GM13976 (cell line): ENCODE data around the gene YWHAQ.

ENCODE experiments used
- DNase-seq: peaks from one replicate; pipeline ENCODE4 v3.0.0; 2012; ENCODE audit warnings: low spot score
- CTCF ChIP-seq: IDR thresholded peaks from 2 replicates; pipeline ENCODE4 v1.5.1; 2012; ENCODE audit warnings: borderline replicate concordance, mild to moderate bottlenecking; ENCODE audit not compliant: insufficient read depth; ENCODE audit errors: extremely low read depth, missing control alignments, control extremely low read depth
- in situ Hi-C: fragments of 300-500 bp; cut with MboI; formaldehyde crosslinking; loops from one replicate; pipeline ENCODE4 v1.12.0; 2022; ENCODE audit warnings: low sequenced_read_pairs, mixed read lengths, inconsistent platforms; ENCODE audit not compliant: unreplicated experiment

YWHAQ gene

GRCh38 chr2:9630736-9631552, at the start of gene YWHAQ:
YWHAQ (minus strand) TSS chr2:9630997; CDS start chr2:9630452, 545 bp downstream.
- TF ChIP-seq CTCF = no peak
- peak; percentile 100 for DNase-seq
- in situ Hi-C loops = no loop called here

- in situ Hi-C loops = no loop called here
- DNase-seq = no peak
- TF ChIP-seq CTCF = no peak
These were observed 49.3 kb upstream of the YWHAQ start for GRCh38 chr2:9680082-9680481.

- no peak for TF ChIP-seq CTCF
- in situ Hi-C loops = no loop called here
- no peak for DNase-seq
These were observed 48.4 kb upstream of the YWHAQ start for GRCh38 chr2:9679218-9679617.

- TF ChIP-seq CTCF = no peak
- no peak for DNase-seq
- in situ Hi-C loops = no loop called here
These were observed 47.7 kb upstream of the YWHAQ start for GRCh38 chr2:9678544-9678943.

- in situ Hi-C loops = no loop called here
- no peak for TF ChIP-seq CTCF
- DNase-seq = no peak
These were observed 44.9 kb upstream of the YWHAQ start for GRCh38 chr2:9675415-9676351.

- DNase-seq = no peak
- in situ Hi-C loops = no loop called here
- no peak for TF ChIP-seq CTCF
These were observed 44.2 kb upstream of the YWHAQ start for GRCh38 chr2:9674891-9675414.
